PC-9 (cell line): ENCODE measurements around the gene FCHO2.

Experiments
- CTCF ChIP-seq: fragments of 200-600 bp; sonication (generic); conservative IDR thresholded peaks from 2 replicates; pipeline ENCODE4 v1.6.1; 2017; ENCODE audit warnings: mixed run types, antibody characterized with exemption, mild to moderate bottlenecking, moderate library complexity
- EZH2 ChIP-seq: fragments of 200-600 bp; sonication (generic); IDR thresholded peaks from 2 replicates; pipeline ENCODE4 v1.8.0; 2017; ENCODE audit warnings: antibody characterized with exemption, low read depth

GRCh38 chr5:72959257-72959656 is 3.4 kb downstream of the FCHO2 start:
- TF ChIP-seq CTCF (no peak), EZH2 (no peak)
